SIG-M5 treated with dmso at 0.1 percent for 504 hours (cell line): ENCODE results near the gene PDAP1.
"Not testable (repeated sequence)": the region's sequence is repeated elsewhere in the genome, so short reads cannot be mapped to it uniquely, and the experiment has no call there.

ENCODE experiments used
- DNase-seq: peaks from one replicate; lab custom pipeline; 2025; ENCODE audit not compliant: unreplicated experiment; lab: John Stamatoyannopoulos, UW

Gene PDAP1

DNA sequence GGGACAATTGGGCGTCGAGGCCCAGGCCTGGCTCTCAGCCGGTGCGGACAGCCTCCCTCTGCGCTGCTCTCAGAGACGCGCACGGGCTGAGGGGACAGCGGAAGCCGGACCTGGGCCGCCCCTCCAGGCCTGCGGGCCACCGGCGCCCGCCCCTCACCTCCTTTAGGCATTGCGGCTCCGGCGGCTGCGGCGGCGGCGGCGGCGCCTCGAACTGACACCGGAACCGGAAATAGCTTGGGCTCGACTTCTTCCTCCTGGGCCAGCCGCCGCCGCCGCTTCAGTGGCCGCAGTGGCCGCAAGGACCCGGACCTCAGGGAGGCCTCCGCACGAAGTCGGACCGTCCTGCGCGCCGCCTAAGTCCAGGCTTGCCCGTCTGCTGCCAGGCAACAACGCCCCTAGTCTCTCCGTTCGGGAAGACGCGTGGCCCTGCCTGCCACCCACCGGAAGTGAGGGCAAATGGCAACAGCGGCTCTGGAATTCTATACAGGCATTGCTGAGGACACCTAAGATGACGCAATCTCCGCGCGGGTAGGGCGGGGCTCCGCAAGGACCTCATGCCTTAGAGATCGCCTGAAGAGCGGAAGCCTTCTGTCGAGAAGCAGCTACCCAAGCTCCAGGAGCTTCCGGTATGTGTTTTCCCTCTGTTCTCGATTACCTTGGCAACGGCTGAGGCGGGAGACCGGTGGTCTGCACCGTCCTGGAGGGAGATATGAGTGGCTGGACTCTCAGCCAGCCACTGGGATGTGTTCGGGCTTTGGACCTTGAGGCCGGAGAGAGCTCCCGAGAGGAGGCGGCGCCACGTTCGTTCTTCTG, at the start of gene PDAP1, which contains the start of gene BUD31:
PDAP1 (minus strand) TSS at position 219 of the 813 bp plus-strand sequence; CDS start at position 170, 49 bp downstream.
BUD31 (plus strand) TSS at position 591 of the 813 bp plus-strand sequence. CDS start 2,124 bp downstream, outside the sequence.
- peak; percentile 89 for DNase-seq

DNA sequence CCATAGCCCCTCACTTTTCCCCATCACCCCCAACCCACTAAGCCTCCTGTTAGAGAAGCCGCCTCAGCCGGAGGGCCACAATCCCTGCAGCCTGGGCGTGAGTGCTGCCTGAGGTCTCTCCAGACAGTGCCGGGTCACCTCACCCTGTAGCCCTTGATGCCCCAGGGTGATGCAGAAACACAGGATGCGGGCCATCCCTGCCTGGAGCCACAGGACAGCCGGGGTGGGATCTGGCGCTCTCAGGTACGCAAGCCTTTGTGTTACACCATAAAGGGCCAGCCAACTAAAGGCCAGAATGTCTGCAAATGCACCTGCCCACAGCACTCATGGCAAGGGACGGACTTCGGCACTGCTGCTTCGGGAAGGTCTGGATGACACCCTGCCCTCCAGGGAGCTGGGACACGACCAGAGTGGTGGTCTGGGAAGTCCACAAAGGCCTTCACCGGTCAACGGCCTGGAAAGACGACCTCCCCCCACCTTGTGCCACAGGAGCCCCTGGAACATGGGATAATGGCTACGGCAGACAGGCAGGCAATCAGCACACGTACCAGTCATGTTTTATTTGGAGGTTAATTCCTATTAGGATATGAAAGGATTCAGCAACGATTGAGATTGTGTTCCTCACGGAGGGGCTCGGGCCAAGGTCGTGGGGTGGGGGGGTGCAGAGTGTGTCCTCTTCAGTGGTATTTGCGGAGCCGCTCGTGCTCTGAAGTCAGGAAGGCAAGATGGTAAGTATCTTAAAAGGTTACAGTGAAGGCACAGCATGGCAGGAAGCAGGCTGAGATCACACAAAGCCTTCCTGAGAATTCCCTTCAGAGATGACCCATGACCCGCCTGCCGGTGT, 49.5 kb upstream of the PDAP1 start:
- DNase-seq = no peak

DNA sequence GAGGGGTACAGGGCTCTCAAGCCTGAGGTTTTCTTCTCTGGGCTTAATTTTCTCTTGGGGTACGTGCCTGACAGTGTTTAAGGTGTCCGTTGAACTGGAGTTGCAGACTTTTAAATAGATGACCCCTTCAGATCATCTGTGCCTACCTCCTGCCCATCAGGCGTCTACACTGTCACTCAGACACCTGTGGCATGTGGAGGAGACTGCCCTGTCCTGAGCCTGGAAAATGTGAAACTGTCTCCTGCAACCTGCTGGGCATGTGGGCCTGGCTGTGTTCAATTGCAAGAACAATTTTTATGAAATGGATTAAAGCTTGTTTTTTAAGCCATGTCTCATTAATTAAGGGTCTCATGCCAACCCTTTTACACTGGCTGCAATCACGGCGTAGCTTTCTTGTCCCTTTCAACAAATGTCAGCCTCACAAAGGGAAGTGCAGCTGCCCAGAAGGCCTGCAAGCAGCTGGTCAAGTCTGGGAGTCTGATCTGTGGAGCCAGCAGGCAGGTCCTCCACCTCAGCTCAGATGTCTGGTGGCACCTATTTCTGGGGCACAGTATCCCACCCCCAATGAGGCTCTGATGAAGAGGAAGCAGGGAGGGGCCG, 48.8 kb upstream of the PDAP1 start:
- DNase-seq = no peak

DNA sequence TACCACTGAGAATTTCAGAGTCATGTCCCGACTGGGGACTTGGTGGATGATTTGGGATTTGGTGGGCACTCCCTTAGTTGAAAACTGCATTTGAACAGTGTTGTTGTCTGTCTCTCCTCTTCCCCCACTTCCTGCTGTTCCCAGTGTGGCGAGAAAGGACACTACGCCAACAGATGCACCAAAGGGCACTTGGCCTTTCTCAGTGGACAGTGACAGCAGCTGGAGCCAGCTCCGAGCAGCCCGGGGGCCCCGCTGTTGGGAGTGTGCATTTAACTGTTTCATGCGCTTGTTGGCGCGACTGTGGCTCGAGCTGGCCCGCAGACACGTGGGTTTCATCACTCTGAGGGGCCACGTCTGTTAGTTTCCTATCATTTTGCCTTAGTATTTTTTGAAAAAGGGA, 47.9 kb upstream of the PDAP1 start:
- no peak for DNase-seq

- no peak for DNase-seq
These were observed 47.5 kb upstream of the PDAP1 start for GRCh38 chr7:99455874-99456273.

DNA sequence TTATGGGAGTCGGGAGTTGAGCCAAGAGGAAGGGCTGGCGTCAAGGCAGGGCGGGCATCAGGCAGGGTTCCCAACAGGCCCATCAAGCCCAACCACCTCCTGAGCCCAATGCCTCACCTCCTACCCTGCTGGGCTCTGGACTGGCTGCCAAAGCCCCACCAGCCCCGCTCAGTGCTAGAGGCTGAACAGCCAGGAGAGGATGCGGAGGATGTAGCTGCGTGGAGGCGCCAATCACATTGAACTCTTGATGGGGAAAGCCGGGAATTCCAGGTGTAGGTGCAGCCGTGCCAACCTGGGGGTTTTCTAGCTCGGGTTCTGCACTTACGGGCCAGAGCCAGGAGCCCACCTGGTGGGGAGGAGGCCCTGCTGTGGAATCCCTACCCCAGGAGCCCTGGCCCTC, 44.7 kb upstream of the PDAP1 start:
- DNase-seq = no peak

DNA sequence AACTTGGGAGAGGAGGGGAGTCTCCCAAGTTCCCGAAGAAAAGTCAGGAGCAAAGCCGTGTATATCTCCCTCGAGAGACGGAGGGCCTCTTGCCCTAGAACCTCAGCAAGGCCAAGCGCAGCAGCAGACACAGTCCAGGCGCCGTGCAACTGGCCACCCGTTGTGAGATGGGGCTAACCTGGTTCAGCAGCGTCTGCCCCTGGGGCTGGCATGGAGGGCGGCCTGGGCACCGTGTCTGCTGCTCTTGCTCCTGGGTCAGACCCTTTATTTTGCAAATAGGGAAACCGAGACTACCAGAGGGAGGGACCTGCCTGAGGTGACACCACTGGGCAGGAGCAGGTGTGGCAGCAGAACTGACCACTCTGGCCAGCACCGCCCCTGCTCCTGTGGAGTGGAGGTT, 44.1 kb upstream of the PDAP1 start:
- DNase-seq = no peak

GRCh38 chr7:99451936-99452335, 43.5 kb upstream of the PDAP1 start:
- DNase-seq = no peak

- DNase-seq = no peak
These were observed 40.9 kb upstream of the PDAP1 start for GRCh38 chr7:99449326-99449725.

- no peak for DNase-seq
These were observed 40.5 kb upstream of the PDAP1 start for GRCh38 chr7:99448855-99449254.

- DNase-seq = peak; percentile 48
These were observed 39.5 kb upstream of the PDAP1 start for GRCh38 chr7:99447943-99448342.

DNA sequence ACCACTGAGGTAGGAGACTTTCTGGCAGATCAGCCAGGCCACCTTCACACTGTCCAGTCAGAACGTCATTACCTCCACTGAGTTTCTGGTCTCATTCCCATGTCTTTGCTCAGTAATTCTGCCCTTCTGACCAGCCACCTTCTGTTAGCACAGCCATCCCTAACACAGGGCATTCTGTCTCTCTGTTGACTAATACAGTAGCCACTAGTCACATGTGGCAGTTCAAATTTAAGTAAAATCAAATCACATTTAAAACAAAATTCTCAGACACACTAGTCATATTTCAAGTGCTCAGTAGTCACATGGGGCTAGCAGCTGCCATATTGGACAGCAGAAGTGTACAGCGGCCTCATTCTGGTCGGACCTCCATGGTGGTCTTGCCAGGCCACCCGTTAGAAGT, 37.7 kb upstream of the PDAP1 start:
- no peak for DNase-seq

DNA sequence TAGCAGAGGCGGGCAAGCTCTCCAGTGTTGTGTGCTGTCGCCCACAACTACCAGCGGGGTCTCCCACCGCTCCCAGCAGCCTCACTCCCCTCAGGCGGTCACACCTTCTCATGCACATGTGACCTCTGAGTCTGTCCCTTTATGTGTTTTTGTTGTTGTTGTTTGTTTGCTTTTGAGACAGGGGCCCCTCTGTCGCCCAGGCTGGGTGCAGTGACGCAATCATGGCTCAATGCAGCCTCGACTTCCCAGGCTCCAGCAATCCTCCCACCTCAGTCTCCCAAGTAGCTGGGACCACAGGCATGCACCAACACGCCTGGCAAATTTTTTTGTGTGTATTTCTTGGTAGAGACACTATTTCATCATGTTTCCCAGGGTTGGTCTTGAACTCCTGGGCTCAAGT, 31.8 kb upstream of the PDAP1 start:
- no peak for DNase-seq

DNA sequence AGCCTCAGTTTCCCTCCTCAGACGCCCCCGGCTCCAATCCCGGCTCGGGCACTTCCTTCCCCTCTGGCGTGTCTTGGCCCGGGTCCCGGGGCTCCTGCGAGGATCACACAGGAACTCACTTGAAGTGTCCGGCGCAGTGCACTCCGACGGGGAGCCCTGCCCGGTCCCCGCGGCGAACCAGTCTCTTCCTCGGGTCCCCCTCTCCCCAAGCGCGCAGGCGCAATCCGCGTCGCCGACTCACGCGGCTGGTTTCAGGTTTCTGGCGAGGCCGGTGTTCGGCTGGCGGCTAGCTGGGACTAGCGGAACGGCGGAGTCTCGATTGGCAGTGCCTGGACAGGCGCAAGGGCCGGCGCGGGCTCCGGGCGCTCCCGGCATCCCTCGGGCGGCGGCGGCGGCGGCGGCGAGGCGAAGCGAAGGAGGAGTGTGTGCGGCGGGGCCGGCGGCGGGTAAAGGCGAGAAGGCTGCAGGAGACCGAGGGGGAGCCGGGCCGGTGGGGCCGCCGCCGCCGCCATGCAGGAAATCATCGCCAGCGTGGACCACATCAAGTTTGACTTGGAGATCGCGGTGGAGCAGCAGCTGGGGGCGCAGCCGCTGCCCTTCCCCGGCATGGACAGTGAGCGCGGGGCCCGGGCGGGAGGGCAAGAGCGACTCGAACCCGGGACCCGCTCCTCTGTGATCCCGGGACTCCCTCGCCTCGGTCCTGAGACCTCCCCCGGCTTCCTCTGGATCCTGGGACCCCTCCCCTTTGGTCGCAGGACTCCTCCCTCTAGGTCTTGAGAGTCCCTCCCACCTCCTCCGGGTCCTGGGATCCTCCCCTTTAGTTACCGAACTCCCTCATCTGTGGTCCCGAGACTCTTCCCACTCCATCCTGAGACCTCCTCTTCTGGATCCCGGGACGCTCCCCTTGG, 30.4 kb upstream of the PDAP1 start, which contains the start of the genes CPSF4 and PTCD1:
CPSF4 (plus strand) TSS at position 371 of the 908 bp plus-strand sequence; CDS start at position 511, 140 bp downstream.
PTCD1 (minus strand) TSS at position 226 of the 908 bp plus-strand sequence. CDS start 3,556 bp downstream, outside the sequence.
- peak; percentile 91 for DNase-seq

- no peak for DNase-seq
These were observed 29.7 kb upstream of the PDAP1 start for GRCh38 chr7:99437946-99438572.

- no peak for DNase-seq
These were observed 24.8 kb upstream of the PDAP1 start for GRCh38 chr7:99433158-99433557.

DNA sequence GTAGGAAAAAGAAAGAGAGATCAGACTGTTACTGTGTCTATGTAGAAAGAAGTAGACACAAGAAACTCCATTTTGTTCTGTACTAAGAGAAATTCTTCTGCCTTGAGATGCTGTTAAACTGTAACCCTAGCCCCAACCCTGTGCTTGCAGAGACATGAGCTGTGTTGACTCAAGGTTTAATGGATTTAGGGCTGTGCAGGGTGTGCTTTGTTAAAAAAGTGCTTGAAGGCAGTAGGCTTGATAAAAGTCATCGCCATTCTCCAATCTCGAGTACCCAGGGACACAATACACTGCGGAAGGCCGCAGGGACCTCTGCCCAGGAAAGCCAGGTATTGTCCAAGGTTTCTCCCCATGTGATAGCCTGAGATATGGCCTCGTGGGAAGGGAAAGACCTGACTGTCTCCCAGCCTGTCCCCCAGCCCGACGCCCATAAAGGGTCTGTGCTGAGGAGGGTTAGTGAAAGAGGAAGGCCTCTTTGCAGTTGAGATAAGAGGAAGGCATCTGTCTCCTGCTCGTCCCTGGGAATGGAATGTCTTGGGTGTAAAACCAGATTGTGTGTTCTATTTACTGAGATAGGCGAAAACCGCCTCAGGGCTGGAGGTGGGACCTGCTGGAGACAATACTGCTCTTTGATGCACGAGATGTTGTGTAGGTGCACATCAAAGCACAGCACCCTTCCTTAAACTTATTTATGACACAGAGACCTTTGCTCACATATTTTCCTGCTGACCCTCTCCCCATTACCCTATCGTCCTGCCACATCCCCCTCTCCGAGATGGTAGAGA, 23.6 kb upstream of the PDAP1 start:
- not testable (repeated sequence) for DNase-seq

DNA sequence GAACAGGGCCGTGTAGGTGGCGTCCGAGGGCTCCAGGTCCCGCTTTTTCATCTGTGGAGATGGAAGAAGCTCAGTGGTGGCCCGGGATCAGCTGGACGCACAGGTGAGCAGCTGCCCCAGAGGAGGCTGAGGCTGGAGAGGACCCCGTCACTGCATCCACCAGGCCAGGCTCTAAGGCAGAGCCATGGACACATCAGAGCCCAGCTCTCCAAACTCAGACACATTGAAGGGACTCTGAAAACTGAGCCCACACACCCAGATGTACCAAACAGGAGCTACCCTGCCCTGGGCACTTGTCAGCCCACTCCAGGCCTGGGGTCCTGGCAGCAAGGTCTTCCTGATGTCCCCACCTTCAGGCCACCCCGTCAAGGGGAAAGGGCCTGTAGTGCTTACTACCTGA, 21.4 kb upstream of the PDAP1 start:
- DNase-seq = no peak

DNA sequence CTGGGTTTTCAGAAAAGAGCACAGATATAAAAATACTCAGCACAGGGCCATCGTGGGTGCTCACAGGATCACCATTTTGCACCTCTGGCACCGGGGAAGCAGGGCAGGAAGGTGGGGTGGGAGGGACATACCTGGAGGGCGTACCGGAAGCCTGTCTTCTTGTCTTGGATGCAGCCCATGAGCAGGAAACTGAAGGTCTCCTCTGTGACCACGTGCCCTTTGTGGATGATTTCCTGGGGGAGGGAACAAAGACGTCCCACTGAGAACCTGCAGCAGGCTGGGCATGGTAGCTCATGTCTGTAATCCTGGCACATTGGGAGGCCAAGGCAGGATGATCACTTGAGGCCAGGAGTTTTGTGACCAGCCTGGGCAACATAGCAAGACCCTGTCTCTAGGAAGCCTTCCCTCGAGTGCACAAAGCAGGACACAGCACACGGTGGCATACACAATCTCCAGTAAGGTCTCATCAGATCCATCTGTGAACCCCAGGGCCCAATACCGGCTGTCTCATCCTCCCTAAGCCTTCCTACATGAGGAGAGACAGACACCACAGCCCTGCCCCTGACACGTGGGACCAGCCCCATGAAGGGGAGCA, 20.7 kb upstream of the PDAP1 start:
- no peak for DNase-seq
